ENCODE measurements around the gene ABLIM1.

The ABLIM1 gene

DNA sequence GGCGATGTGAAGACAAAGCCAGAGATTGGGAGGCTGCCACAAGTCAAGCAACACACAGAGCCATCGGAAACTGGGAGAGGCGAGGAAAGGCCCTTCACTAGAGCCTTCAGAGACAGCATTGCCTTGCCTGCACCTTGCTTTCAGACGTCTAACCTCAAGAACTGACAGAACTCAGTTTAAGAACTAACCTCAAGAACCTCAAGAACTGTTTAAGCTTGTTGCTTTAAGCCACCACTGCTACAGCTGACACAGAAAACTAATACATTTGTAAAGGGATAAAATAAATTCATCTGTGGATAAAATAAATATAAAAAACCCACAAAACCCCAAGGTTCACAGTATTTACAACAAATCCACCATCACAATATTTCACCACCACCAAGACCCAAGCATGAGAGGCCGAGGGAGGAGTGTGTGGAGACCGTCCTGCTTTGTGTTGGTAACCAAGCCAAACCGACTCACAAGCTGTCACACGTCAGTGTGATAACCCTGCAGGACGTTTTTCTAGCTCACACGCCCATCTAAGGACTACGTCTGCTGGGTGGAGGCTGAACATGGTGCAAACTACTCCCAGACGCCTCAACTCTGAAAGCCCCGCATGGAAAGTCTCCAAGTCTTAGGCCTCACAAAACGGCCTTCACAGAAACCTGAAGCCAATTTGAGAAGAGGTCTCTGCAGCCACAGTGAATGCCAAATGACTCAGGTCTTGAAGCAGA, 116.8 kb downstream of the ABLIM1 start:
- DNase-seq: peak; percentile 84

DNA sequence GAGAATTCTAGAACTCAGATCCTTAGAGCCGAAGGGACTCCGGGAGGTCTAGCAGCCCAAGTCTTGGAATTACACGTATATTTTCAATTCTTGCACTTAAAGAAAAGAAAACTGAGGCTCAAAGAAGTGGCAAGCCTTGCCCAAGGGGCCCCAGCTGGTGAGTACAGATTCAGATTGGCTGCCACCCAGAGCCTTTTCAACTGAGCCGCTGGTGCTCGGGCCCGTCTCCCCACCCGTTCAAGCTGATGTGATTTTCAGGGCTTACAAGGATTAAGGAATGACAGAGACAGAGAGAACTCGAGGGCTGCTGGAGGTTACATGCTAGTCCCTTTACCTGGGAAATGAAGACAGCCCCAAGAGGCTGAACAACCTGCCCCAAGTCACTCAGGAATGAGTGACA, 117.8 kb downstream of the ABLIM1 start:
- no peak for DNase-seq

DNA sequence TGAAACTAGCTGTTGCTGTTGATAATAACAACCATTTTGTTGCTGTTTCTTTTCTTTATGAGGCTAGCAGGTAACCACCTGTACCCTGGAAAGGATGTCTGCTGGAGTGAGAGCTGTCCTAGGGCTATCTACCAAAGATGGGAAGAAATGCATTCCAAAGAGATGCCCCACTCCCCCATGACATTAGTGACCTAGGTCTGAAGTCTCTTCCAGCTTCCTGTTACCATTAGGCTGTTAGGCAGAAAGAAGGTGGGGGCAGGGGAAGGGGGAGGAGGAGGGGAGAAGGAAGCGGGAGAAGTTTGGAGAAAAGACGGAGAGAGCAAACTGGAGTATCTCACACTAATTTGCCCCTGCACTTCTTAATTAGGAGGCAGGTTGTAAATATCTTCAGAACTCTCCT, 118.5 kb downstream of the ABLIM1 start:
- no peak for DNase-seq

DNA sequence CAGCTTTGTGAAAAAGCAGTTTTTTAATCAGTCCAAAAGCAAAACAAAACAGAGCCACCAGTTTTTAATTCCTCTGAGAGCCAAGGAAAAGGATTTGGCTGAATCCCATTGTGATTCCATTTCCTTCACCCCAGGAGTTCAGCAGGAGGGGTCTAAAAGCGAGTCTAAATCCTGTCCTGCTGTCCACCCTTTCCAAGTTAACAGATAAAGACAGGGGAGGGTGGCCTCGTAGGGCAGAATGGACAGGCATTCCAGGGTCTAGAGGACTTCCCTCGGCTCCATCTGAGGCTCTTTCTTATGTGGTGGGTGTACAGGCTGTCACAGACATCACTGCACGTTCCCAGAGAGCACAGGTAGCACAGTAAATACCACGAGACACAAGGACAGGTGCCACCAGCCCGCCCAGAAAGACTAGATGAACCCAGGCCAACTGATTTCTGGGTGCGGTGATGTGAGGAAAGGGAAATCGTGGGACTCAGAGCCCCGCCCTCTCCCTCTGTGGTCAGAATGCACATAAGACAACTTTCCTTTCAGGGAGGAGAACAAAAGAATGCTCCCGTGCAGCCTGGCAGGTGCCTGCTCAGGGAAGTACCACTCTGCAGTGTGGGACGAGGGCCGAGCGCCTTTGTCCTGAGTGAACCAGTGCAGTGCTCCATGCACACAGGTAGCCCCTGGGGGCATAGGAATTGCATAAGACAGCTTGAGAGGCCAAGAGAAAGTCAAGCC, 119.7 kb downstream of the ABLIM1 start:
- DNase-seq: peak; percentile 66

DNA sequence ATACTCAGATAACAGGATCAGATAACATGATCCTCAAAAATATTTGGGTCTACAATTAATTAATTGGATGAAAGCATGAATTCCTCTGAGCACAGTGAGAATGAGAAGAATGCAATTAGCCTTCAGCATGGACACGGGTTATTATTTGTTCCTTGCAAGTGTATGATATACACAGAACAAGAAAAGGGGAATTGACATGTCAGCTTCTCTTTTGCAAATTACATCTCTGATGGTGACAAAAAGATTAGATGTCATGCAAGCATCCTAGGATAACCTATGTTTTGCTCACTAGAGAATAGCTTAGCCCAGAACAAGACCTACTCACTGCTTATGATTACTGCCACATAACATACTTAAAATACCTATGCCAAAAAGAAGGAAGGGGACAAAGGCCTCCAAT, 120.3 kb downstream of the ABLIM1 start:
- DNase-seq: no peak

DNA sequence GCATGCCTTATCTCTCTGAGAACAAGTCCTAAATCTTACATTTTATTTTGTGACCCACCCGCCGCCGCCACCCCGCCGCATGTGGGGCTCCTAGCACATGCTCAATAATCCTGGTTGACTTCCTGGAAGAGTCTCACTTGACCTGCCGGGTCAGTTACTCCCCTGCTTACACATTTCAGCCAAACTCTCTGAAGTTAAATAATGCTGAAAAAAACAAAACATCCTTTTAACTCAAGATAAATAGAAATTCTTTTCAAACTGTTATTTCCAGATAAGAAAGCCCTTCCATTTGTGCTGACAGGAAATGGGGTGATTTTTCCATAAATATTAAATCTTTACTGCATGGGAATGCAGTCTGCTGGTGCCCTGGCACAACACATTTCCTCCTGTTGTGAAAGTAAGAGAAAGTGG, 123.5 kb downstream of the ABLIM1 start:
- DNase-seq: no peak

DNA sequence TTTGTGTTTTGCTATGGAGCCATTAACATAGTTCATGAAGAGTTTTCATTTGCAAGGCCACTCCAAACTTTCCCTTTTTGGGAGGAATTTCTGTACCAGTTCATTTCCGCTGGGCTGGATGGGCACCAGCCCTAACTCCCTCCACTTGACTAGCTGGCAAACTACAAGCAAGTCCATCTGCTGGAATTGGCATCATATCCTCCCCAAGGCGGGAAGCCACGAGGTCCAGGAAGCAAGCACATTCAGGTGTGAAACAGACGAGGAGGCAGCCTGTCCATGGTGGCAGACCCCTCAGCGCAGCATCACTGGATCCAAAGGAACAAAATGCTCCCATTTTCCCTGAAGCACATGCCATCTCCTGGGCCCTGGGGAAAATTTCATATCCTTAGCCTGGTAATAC, 125.8 kb downstream of the ABLIM1 start:
- no peak for DNase-seq

DNA sequence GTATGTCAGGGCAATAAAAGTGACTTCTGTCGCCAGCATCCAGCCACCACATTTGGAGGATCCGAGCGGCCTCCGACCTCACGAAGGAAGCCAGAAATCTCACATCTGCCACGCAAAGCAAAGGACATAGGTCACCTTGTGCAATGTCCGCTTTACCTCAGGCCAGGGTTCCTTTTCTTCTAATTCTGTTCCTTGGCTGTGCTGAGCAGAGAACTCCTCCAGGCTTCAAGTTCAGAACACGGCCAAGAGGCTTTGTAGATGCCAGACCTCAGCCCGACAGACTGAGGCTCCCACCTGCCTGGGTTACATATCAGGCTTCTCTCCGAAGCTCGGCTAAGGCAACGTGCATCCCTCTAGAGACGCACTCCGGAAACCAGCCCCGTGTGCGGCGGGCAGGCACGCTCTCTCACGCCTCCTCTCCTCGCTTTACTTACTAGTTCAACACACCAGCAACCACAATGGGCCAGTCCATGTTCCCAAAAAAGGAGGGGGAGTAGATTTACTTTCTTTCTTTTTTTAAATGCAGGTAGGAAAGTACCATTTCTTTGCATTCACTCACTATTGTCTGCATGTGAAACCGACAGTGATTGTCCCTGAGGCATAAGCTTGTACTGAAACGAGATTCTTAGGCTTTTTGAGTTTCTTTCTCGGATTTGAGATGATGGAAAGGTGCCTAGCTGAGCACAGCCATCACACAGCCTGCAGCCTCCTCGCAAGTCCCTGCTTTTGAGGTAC, 131.4 kb downstream of the ABLIM1 start:
- DNase-seq: peak; percentile 93

DNA sequence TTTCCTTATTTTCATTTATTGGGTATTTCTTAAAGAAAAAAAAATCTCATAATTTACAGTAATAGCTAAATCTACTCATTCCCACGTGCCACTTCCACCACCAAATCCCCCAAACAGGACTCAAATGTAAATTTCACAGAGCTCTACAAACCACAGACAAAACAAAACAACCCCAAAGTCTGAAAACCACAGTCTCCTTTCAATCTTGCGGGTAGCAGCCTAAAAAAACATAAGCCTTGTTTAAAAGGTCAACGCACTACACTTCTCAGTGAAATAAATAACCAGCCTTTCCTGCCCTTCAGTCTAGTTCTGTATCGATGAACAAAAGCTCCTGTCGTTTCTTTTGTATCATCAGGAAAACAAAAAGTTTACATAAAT, 132.0 kb downstream of the ABLIM1 start:
- DNase-seq: peak; percentile 74

DNA sequence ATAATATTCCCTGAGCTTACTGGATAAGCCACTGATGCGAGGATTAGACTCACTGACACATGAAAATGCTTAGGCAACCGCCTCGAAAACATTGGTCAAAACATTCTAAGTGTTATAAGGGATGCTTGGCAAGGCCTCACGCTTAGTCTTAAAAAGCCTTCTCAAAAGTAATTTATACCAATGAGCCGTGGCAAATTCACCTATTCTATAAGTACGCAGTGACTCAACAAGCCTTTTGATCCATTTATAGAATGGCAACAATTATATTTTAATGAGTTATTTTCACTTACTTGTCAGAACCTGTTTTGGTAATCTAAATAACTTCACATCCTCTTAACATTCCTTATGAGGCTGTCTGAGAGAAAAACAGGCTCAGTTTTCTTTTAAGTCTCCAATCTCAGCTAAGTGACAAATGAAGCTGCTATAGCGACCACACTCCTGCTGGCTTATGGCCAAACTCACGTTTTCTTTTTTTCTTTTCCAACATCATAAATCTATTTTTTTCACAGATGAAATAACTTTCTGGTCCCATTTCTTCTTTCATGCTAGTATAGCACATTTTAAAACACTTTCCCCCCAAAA, 132.6 kb downstream of the ABLIM1 start:
- peak; percentile 43 for DNase-seq

DNA sequence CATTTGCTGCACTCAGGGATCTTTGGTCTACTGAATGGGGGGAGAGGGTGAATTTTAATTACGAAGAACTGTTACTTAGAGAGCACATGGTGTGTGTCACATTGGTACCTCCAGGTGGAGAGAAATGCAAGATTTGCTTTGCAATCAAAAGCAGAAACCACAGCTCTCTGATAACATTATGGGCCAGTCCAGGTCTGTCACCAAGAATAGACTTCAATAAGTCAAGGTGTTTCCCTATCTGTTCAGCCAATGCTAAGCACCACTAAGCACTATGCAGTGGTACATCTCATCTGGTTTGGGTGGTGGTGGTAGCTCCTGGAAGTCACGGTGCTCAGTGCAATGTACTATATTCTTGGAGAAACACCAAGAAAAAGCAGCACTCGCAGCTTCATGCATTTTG, 134.2 kb downstream of the ABLIM1 start:
- DNase-seq: no peak

DNA sequence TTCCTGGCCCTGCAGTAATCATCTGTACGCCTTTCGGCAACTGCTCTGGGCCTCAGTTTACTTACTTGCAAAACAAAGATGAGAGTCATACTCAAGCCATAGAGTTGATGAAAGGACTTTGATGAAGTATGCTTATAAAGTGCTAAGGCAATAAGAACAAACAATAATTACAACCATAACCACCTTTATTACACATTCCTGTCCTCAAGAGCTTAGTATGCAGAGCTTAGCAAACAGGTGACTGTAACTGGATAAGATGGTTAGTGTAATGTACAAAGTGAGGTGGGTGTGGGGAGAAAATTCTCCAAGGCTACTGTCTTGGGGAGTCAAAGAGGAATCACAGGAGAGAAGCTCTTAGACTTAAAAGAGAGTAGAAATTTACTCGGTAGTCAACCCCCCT, 136.8 kb downstream of the ABLIM1 start:
- DNase-seq: no peak

DNA sequence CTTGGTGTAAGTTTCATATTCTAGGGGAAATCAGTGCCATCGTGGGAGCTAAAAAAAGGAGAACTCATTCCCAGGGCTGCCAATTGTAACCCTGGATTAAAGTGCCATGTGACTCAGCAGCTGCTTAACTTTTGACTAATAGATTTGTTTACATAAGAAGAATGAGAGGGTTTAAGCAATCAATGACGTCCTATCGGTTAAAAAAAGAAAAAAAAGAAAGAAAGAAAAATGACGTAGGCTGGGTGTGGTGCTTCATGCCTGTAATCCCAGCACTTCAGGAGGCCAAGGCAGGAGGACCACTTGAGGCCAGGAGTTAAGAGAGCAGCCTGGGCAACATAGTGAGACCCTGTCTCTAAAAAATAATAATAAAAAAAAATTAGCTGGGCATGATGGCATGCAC, 137.6 kb downstream of the ABLIM1 start:
- no peak for DNase-seq

DNA sequence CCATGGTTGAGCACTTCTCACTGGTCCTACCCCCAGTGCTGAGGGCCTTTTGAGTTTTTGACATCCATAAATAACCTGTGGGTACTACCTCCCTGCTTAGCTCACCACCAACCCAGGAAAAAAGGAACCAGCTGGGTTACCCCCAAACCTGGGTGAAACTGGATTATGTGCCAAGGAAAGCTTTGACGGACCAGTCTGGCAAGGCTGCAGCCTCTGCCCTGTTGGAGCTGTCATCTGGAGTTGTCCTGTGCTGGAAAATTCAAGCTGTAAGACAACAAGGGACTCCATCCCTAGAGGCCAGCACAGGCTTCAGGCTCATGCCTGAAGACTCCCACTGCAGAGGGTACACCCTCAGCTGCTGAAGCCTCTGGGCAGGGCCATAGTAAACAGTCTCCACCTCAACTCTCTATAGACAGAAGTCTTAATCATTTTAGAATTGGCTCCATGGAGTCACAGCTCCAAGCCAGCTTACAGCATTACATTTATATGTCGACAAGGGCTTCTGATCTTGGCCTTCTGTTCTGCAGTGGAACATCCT, 138.2 kb downstream of the ABLIM1 start:
- no peak for DNase-seq

DNA sequence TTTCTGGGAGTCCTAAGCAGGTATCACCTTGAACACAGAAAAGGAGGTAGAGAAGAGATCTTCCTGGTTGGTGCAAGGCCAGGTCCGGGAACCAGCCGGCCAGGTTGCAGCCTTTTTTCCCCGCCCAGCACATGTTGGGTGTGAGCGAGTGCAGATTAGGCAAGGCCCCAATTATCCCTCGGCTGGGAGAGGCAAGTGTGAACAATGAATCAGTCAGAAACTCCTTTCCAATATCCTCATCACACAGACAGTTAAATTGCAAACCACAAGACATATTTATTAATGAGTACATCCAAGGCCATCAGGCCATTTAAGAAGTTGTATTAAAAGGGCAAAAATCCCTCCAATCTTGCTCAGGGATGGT, 138.8 kb downstream of the ABLIM1 start:
- no peak for DNase-seq

DNA sequence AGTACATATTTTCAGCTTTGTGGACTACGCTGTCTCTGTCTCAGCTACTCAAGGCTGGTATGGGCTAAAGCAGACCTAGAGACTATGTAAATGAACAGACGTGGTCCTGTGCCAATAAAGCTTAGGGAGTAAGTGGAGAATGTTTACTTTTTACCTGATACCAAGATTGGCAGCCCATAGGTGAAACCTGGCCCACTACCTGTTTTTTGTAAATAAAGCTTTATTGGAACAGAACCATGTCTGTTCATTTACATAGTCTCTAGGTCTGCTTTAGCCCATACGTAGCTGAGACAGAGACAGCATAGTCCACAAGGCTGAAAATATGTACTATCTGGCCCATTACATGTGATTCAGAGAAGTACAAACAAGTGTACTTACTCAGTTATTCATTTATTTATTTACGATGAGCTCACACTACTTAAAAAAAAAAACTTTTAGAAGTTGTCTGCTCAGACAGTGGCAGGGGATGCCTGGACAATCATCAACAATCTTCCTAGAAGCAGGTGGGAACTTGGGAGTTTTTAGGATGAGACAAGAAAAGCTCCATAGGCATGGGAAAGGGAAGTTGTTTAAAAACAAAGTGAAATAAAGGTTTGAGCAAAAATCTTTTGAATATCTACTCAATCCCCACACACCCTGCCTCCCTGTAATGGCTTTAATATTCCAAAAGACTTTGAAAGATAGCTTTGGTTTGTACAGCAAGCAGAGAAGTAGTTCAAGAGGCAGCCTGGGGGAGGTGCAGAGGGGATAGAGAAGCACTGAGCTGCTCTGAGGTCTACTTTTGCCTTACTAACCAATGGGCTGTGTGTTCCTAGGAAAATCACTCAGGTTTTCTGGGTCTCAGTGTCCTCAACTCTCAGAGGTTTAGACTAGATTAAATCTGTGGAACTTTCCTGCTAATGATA, 139.4 kb downstream of the ABLIM1 start:
- no peak for DNase-seq

DNA sequence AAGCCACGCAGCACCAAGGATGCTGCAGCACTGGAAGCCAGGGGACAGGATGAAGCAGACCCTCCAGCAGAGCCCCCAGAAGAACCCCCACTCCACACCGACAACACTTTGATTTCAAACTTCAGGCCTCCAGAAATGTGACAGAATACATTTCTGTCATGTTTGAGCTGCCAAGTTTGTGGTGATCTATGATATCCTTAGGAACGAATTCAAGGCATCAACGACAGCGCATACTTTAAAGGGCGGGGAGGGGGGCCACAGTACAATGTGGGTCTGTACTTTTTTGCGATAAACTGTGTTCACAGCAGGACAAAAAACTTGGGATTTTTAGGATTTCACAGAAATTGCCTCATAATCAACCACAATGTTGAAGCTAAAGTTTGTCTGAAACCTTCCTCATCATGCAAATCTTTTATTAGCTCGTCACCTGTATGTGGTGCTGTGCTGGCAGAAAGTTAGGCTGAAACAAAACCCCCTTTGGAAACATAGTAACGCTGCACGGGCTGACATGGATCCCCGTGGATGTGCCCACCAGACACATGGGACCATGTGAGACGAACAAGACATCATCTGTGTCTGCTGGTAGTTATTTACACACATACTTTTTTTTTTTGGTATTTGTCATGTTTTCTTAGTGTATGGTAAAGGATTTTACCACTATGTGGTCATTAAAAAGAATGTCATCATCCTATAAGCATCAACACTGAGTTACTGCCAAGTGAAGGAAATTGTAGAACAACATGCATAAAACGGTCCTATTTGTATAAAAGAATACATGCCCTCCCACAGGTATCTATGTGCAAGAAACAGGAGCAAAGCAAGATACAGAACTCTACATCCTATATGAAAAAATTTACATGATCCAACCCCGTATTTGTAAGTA, 140.5 kb downstream of the ABLIM1 start:
- DNase-seq: no peak

DNA sequence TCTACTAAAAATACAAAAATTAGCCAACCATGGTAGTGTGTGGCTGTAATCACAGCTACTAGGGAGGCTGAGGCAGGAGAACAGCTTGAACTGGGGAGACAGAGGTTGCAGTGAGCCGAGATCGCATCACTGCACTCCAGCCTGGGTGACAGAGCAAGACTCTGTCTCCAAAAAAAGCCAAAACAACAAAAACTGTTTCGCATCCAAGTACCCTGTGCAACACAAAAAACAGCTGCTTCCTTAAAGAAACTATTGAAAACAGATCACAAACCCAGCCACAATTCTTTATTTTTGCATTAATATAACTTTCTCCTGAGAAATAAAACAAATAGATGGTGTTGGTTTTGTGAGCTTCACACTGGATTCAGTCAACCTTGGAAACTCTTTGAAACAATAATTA, 141.7 kb downstream of the ABLIM1 start:
- DNase-seq: no peak

DNA sequence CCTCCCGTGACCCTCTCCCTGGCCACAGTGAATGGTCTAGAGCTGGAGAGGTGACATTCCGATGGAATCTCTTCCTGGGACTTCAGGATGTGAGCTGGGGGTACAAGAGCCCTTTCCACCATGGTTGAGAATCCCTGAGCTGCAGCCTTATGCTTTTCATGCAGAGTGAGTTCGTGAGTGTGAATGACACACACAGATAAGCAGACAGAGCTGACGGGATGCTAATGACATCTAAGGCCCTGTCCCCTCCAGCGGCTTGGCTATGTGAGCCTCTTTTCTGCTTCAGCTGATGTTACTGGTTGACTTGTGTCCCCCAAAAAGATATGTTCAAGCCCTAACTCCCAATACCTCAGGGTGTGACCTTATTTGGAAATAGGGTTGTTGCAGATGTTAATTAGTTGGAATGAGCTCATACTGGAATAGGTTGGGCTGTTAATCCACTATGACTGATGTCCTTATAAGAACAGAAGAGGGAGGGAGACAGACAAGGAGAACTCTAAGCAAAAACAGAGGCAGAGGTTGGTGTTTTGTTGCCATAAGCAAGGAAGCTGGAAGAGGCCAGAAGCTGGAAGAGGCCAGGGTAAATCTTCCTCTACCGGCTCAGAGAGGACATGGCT, 142.7 kb downstream of the ABLIM1 start:
- no peak for DNase-seq

DNA sequence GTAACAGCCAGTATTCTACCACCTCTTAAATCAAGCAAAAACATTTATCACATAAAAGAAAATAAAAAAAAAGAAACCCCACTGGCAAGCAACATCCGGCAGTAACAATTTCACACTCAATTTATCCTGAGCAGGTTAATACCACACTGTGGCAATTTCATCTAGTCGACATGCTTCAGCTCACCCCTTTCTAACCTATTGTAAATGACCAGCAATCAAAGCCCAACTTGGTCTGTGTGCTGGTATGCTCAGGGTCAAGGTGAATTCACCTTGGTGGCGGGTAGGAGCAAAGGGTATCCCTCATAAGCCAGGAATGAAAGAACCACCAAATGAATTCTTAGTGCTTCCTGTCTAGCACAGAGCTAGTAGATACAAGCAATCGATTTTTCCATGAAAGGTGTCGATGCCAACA, 144.7 kb downstream of the ABLIM1 start:
- DNase-seq: no peak

DNA sequence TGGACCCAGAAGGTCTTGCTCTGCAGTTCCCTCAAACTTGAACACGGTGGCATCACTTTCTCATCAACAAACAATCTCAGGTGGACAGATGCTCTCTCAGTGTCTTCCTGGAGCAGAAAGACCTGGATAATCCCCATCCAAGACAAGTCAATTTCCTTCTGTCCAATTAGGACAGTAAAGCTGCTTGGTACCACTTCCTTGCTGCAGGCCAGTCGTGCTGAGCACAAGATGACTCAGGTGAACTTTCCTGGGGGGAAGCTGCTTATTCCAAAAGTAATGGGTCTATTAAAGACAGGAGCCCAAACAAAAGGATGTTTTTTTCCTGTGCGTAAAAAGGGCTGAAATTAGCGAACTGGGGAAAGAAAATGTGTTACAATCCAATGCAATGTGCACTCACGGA, 146.2 kb downstream of the ABLIM1 start:
- DNase-seq: no peak

Data from CD4-positive, alpha-beta T cell treated with Interleukin-21 for 1 hour (primary cell).